Measurements from ENCODE around the gene TEK.

DNA sequence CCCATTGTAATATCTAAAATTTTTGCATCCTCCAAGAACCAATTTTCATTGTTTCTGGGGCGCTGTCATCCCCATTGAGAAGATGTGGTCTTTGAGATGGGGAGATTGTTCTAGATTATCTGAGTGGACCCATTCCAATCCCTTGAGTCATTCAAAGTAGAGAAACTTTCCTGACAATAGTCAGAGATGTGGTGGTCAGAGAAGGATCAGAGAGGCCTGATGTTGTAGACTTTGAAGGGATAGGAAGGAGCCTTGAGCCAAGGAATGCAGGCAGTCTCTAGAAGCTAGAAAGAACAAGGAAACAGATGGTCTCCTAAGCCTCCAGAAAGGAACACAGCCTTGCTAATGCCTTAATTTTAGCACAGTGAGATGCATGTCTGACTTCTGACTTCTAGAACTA, 80.4 kb downstream of the TEK start:
- TF ChIP-seq HOXA7 (CRISPR knock-in tag; IDR thresholded peaks at IDR 0.05; ENCODE audit: borderline replicate concordance) (no peak), YY2 (tag by site-specific recombination; IDR thresholded peaks at IDR 0.05) (no peak)

Measured in HEK293 (cell line).